Testis (tissue), 3 donors: ENCODE data around the gene BAIAP2L1. TPM values are rescaled to one million over a fixed set of nuclear protein-coding genes. Genes with fewer than 3 reads are reported as not detected.

ENCODE experiments used
- DNase-seq: peaks from one replicate; pipeline ENCODE4 v3.0.0-alpha.2; 2019
- H3K27ac ChIP-seq, 2 donors: fragments of 200-600 bp; sonication (generic); one replicate each; pipeline ENCODE4 v1.5.1; 2019
- H3K27me3 ChIP-seq: fragments of 200-600 bp; sonication (generic); one replicate; pipeline ENCODE4 v1.5.1; 2019
- H3K36me3 ChIP-seq: fragments of 200-600 bp; sonication (generic); one replicate; pipeline ENCODE4 v1.5.1; 2017; ENCODE audit warnings: low read depth; ENCODE audit errors: missing control alignments
- H3K4me1 ChIP-seq: fragments of 200-600 bp; sonication (generic); one replicate; pipeline ENCODE4 v1.5.1; 2019
- H3K4me3 ChIP-seq, 2 donors: fragments of 200-600 bp; sonication (generic); one replicate each; pipeline ENCODE4 v1.5.1; 2017 to 2019
- H3K9me3 ChIP-seq: fragments of 200-600 bp; sonication (generic); one replicate; pipeline ENCODE4 v1.5.1; 2017
- POLR2A ChIP-seq: fragments of 450-650 bp; IDR thresholded peaks from one replicate; pipeline ENCODE4 v1.6.1; 2017; ENCODE audit warnings: antibody characterized with exemption, mild to moderate bottlenecking, moderate library complexity
- WGBS, 2 donors: methylation state at CpG; one replicate each; pipeline ENCODE4 v1.1.5; 2018; 5-methylcytosine and 5-hydroxymethylcytosine counted together
- intact Hi-C: fragments of 100-400 bp; cut with DNase I; formaldehyde crosslinking; loops from one replicate; pipeline ENCODE4 v1.15.1; 2023; ENCODE audit warnings: low total_unique reads
- polyA plus RNA-seq: library from polyadenylated mRNA; stranded (reverse); fragments of 350-450 nt; fragmentation: Illumina TruSeq; extraction: RNeasy Lipid Tissue Mini Kit (QIAGEN cat#74804); gene quantifications from one replicate; pipeline ENCODE4 v1.2.3, GENCODE V29; 2014; ENCODE audit warnings: low read depth, low replicate concordance; ENCODE audit not compliant: insufficient read depth
- total RNA-seq, 2 donors: library from RNA; depleted of rRNA; stranded (reverse); fragments of >200 nt; gene quantifications; one replicate each; pipeline ENCODE4 v1.2.3, GENCODE V29; 2016
- TF ChIP-seq, protein P1 (sequence below), 3 experiments: fragments of 450-650 bp in 2 of 3; fragments of 200-600 bp in 1 of 3; sonication (generic) in 1 of 3; IDR thresholded peaks; one replicate each; pipeline ENCODE4 v1.5.1; 2016 to 2019; ENCODE audit warnings: antibody characterized with exemption in 3 of 3, mild to moderate bottlenecking in 2 of 3, moderate library complexity in 1 of 3

BAIAP2L1 gene
- total and polyA plus RNA-seq, 3 donors from 2014 or later: 16.8 to 24.2 (median 23.5) TPM

DNA sequence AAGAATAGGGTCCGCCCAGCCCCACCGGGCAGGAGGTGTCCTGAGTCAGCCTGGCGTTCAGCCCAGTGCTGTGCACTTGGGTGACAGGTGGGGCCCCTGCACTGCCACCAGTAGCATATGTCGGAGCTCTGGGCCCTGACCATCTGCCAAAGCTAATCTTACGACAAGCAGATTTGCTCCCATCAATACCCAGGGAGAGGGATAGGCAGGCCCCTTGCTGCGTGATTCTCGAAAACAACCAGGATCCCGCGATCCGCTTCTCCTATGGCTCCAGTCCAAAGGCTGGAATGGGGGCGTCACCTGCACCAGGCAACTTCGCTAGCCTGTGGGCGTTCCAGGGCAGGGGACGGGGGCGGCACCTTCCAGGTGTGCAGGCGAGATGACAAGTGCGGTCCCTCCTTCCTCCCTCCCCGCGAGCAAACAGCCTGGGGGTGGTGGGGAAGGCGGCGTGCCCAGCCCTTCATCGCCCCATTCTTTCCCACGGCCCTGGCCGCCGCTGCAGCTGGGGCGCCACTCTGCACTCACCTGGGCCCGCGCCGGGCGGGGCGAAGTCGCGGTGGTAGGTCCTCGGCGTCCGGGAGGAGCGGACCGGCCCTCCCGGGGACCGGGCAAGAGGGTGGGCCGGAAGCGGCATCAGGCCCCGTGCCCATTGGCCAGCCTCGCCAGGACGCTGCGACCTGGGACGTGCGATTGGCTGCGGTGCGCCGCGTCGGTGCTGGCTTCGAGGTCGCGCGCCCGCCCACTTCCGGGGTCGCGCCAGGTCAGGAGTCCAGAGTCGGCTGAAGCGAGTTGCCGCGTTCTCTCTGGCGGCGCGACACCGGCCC is 149.1 kb downstream of the BAIAP2L1 start, which contains the start of gene TECPR1:
Gene TECPR1, minus strand, starts transcription at position 632 of the 824 bp plus-strand sequence. CDS start 6,086 bp downstream, outside the sequence.
- peaks cover 8% of the 10 kb centered on the region for H3K4me1 ChIP-seq
- intact Hi-C loops: no loop called here
- TF ChIP-seq, protein P1, sequence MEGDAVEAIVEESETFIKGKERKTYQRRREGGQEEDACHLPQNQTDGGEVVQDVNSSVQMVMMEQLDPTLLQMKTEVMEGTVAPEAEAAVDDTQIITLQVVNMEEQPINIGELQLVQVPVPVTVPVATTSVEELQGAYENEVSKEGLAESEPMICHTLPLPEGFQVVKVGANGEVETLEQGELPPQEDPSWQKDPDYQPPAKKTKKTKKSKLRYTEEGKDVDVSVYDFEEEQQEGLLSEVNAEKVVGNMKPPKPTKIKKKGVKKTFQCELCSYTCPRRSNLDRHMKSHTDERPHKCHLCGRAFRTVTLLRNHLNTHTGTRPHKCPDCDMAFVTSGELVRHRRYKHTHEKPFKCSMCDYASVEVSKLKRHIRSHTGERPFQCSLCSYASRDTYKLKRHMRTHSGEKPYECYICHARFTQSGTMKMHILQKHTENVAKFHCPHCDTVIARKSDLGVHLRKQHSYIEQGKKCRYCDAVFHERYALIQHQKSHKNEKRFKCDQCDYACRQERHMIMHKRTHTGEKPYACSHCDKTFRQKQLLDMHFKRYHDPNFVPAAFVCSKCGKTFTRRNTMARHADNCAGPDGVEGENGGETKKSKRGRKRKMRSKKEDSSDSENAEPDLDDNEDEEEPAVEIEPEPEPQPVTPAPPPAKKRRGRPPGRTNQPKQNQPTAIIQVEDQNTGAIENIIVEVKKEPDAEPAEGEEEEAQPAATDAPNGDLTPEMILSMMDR (IDR thresholded peaks at IDR 0.05): no peak
- no peak for TF ChIP-seq POLR2A

DNA sequence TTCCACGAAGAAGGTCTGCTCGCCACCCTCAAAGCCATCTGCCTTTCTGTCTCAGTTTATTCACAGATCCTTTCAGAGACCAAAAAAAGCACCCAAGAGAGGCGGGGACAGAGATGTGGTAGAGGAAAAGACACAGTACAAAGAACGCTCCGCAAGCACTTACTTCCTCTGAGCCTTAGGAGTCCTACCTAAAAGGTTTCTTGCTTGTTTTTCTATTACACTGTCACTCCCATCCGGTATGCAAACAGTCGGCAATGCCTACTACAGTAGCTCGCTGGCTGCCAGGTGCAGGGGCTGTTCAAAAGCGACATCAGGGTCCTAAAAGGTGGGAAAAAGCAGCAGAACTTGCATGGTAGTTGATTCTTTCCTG is 149.7 kb downstream of the BAIAP2L1 start:
- Histone ChIP-seq H3K9me3 (no peaks in the 10 kb centered on the region), H3K4me3 (peak overlapping the region; percentile 73 to 82), H3K27ac (no peak overlapping the region), H3K27me3 (no peaks in the 10 kb centered on the region), H3K4me1 (peaks cover 8% of the 10 kb centered on the region), H3K36me3 (no peaks in the 10 kb centered on the region)
- WGBS, 2 donors: 33 to 37% methylated on average over 9 of the region's 9 CpGs
- intact Hi-C loops: no loop called here
- TF ChIP-seq POLR2A: no peak
- TF ChIP-seq, protein P1 (IDR thresholded peaks at IDR 0.05): no peak
- DNase-seq: no peak

More for the DNA sequence above, 149.1 kb downstream of the BAIAP2L1 start, which contains the start of gene TECPR1:
- Histone ChIP-seq H3K36me3 (no peaks in the 10 kb centered on the region), H3K9me3 (no peaks in the 10 kb centered on the region), H3K4me3 (peak within 1 kb of the TSS; percentile 73 to 82), H3K27me3 (no peaks in the 10 kb centered on the region), H3K27ac (peak within 1 kb of the TSS in 1 of 2 donors; percentile 55)
- DNase-seq: peak; percentile 97
- WGBS, 2 donors: 1% methylated on average over 20 to 32 of the region's 69 CpGs

DNA sequence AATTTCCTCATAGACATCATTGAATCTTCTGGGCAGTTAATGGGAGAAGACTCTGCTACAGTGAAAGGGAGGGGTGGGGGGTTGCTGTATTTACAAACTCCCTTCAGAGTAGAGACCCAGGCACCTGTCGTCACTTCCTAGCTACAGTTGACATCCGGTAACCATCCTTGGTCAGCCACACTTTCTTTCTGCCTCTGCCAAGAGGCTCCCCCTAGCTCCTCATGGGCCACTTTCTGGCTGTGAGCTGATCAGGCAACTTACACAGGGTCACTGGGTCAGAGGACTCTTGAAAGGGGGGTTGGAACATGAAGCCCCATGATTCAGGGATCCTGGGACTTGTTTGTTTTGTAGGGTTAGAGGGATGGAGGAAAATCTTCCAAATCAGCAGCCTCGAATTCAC is 150.1 kb downstream of the BAIAP2L1 start:
- H3K36me3 ChIP-seq: no peaks in the 10 kb centered on the region
- TF ChIP-seq, protein P1 (IDR thresholded peaks at IDR 0.05): no peak
- TF ChIP-seq POLR2A: no peak
- no peak for DNase-seq
- intact Hi-C loops: no loop called here
- 64 to 83% methylated on average over 3 of the region's 3 CpGs for WGBS, 2 donors
- no peak overlapping the region for H3K4me3 ChIP-seq
- no peaks in the 10 kb centered on the region for H3K9me3 ChIP-seq
- H3K27ac ChIP-seq: no peak overlapping the region
- H3K27me3 ChIP-seq: no peaks in the 10 kb centered on the region
- peaks cover 8% of the 10 kb centered on the region for H3K4me1 ChIP-seq

DNA sequence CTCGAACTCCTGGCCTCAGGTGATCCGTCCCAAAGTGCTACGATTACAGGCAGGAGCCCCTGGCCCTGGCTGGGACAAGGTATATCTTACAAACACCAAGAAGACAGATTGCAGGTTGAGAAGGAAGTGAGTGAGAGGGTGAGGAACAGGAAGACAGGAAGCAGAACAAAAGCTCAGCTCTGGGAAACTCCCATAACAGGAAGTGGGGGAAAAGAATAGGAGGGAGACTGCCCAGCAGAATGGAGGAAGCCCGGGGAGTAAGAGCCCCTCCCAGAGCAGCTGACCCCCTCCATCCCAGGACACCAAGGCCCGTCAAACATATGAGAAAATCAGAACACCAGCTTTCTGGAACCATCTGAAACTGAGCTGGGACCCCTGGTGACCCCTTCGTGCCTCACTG is 151.8 kb downstream of the BAIAP2L1 start:
- TF ChIP-seq, protein P1 (IDR thresholded peaks at IDR 0.05): no peak
- no peak for TF ChIP-seq POLR2A
- Histone ChIP-seq H3K36me3 (no peaks in the 10 kb centered on the region), H3K27ac (no peak overlapping the region), H3K9me3 (no peaks in the 10 kb centered on the region), H3K4me1 (peaks cover 8% of the 10 kb centered on the region), H3K27me3 (no peaks in the 10 kb centered on the region), H3K4me3 (no peak overlapping the region)
- no peak for DNase-seq
- 79 to 81% methylated on average over 6 of the region's 6 CpGs for WGBS, 2 donors
- intact Hi-C loops: no loop called here
